GM06990 (cell line): ENCODE data around the gene R3HDM2.
"Not testable (repeated sequence)": the region's sequence is repeated elsewhere in the genome, so short reads cannot be mapped to it uniquely, and the experiment has no call there.

ENCODE experiments used
- DNase-seq: peaks from one replicate; pipeline ENCODE4 v3.0.0-alpha.2; 2011; ENCODE audit not compliant: insufficient read length; ENCODE audit errors: extremely low read depth
- H3K27me3 ChIP-seq: replicated peaks from 2 replicates; pipeline ENCODE4 v1.6.0; 2011; ENCODE audit warnings: low read length; ENCODE audit not compliant: control insufficient read depth, insufficient read depth
- H3K36me3 ChIP-seq: 2 replicates; pipeline ENCODE4 v1.5.1; 2011; ENCODE audit warnings: low read length; ENCODE audit not compliant: control insufficient read depth, insufficient read depth
- H3K4me3 ChIP-seq: replicated peaks from 2 replicates; pipeline ENCODE4 v1.5.1; 2011; ENCODE audit warnings: low read depth, mild to moderate bottlenecking, control low read depth, low read length
- CTCF ChIP-seq: IDR thresholded peaks from 2 replicates; pipeline ENCODE4 v1.5.1; 2011; ENCODE audit warnings: low read length, control low read depth, mild to moderate bottlenecking, inconsistent platforms; ENCODE audit not compliant: insufficient read depth, poor library complexity, severe bottlenecking

R3HDM2 gene

GRCh38 chr12:57370072-57370471 lies 60.8 kb downstream of the R3HDM2 start:
- TF ChIP-seq CTCF, result no peak
- no peak for DNase-seq
- no peaks in the 10 kb centered on the region for H3K27me3 ChIP-seq
- no peak overlapping the region for H3K4me3 ChIP-seq
- H3K36me3 ChIP-seq, result no peaks in the 10 kb centered on the region

GRCh38 chr12:57369202-57369601 lies 61.6 kb downstream of the R3HDM2 start:
- Histone ChIP-seq H3K4me3 (no peak overlapping the region), H3K36me3 (no peaks in the 10 kb centered on the region), H3K27me3 (no peaks in the 10 kb centered on the region)
- no peak for DNase-seq
- no peak for TF ChIP-seq CTCF

GRCh38 chr12:57368349-57369095 lies 62.3 kb downstream of the R3HDM2 start:
- Histone ChIP-seq H3K4me3 (no peak overlapping the region), H3K36me3 (no peaks in the 10 kb centered on the region), H3K27me3 (no peaks in the 10 kb centered on the region)
- TF ChIP-seq CTCF, result no peak
- no peak for DNase-seq

GRCh38 chr12:57367121-57367520 lies 63.7 kb downstream of the R3HDM2 start:
- TF ChIP-seq CTCF, result no peak
- Histone ChIP-seq H3K36me3 (no peaks in the 10 kb centered on the region), H3K4me3 (no peak overlapping the region), H3K27me3 (no peaks in the 10 kb centered on the region)
- no peak for DNase-seq

GRCh38 chr12:57366315-57366714 lies 64.5 kb downstream of the R3HDM2 start:
- no peaks in the 10 kb centered on the region for H3K27me3 ChIP-seq
- TF ChIP-seq CTCF, result no peak
- no peak overlapping the region for H3K4me3 ChIP-seq
- no peak for DNase-seq
- no peaks in the 10 kb centered on the region for H3K36me3 ChIP-seq

GRCh38 chr12:57364156-57364555 lies 66.7 kb downstream of the R3HDM2 start:
- H3K4me3 ChIP-seq, H3K27me3 ChIP-seq, H3K36me3 ChIP-seq, DNase-seq: not testable (repeated sequence)
